GM23338 (cell line): ENCODE measurements around the gene RFPL2. TPM values are rescaled to one million over a fixed set of nuclear protein-coding genes. Genes with fewer than 3 reads are reported as not detected.
"Not testable (repeated sequence)": the region's sequence is repeated elsewhere in the genome, so short reads cannot be mapped to it uniquely, and the experiment has no call there.

ENCODE experiments used
- ATAC-seq: fragments of 200-7000 bp; cut with Tn5 transposase; 3 replicates; pipeline ENCODE4 v1.9.1; 2020
- DNase-seq: peaks from one replicate; pipeline ENCODE4 v3.0.0-alpha.2; 2015; ENCODE audit warnings: low spot score
- H2AFZ ChIP-seq: fragments of 200-600 bp; sonication (generic); 2 replicates; pipeline ENCODE4 v1.8.0; 2016; ENCODE audit warnings: antibody characterized with exemption, mild to moderate bottlenecking, moderate library complexity
- H3F3A ChIP-seq: fragments of 200-600 bp; sonication (generic); replicated peaks from 2 replicates; pipeline ENCODE4 v1.8.0; 2017; ENCODE audit warnings: antibody characterized with exemption, mixed run types, low read depth
- H3K27ac ChIP-seq: fragments of 200-600 bp; sonication (generic); 2 replicates; pipeline ENCODE4 v1.6.1; 2016; ENCODE audit warnings: low read depth
- H3K27me3 ChIP-seq: fragments of 200-600 bp; sonication (generic); 2 replicates; pipeline ENCODE4 v1.8.0; 2016; ENCODE audit warnings: mild to moderate bottlenecking, mixed run types, moderate library complexity; ENCODE audit not compliant: insufficient read depth
- H3K36me3 ChIP-seq: fragments of 200-600 bp; sonication (generic); 2 replicates; pipeline ENCODE4 v1.8.0; 2016; ENCODE audit warnings: mild to moderate bottlenecking; ENCODE audit not compliant: insufficient read depth
- H3K4me1 ChIP-seq: fragments of 200-600 bp; sonication (generic); 2 replicates; pipeline ENCODE4 v1.8.0; 2016; ENCODE audit warnings: mild to moderate bottlenecking, moderate library complexity; ENCODE audit not compliant: insufficient read depth
- H3K4me2 ChIP-seq: fragments of 200-600 bp; sonication (generic); 2 replicates; pipeline ENCODE4 v1.7.1; 2017; ENCODE audit warnings: mixed run types
- H3K4me3 ChIP-seq: fragments of 200-600 bp; sonication (generic); 2 replicates; pipeline ENCODE4 v1.6.1; 2016; ENCODE audit warnings: mixed run types
- H3K79me2 ChIP-seq: fragments of 200-600 bp; sonication (generic); replicated peaks from 2 replicates; pipeline ENCODE4 v1.8.0; 2017; ENCODE audit warnings: mild to moderate bottlenecking; ENCODE audit not compliant: insufficient read depth
- H3K9me2 ChIP-seq: fragments of 200-600 bp; sonication (generic); 2 replicates; pipeline ENCODE4 v1.8.0; 2017; ENCODE audit not compliant: insufficient read depth
- H4K20me1 ChIP-seq: fragments of 200-600 bp; sonication (generic); replicated peaks from 2 replicates; pipeline ENCODE4 v1.8.0; 2017; ENCODE audit warnings: mild to moderate bottlenecking; ENCODE audit not compliant: insufficient read depth
- H3K27ac Mint-ChIP-seq: 2 replicates; pipeline ENCODE4 v1.8.0; 2020; ENCODE audit warnings: inconsistent platforms, mild to moderate bottlenecking, moderate library complexity, mixed read lengths
- H3K27me3 Mint-ChIP-seq: 3 replicates; pipeline ENCODE4 v1.8.0; 2022; ENCODE audit warnings: low read depth, mild to moderate bottlenecking, moderate library complexity, mixed read lengths, inconsistent platforms; ENCODE audit not compliant: insufficient read depth, poor library complexity
- H3K36me3 Mint-ChIP-seq: 3 replicates; pipeline ENCODE4 v1.8.0; 2021; ENCODE audit warnings: low read depth, mild to moderate bottlenecking, inconsistent platforms, moderate library complexity, mixed read lengths
- H3K4me1 Mint-ChIP-seq: 3 replicates; pipeline ENCODE4 v1.8.0; 2020; ENCODE audit warnings: mild to moderate bottlenecking, inconsistent platforms, mixed read lengths
- H3K4me3 Mint-ChIP-seq: 3 replicates; pipeline ENCODE4 v1.8.0; 2021; ENCODE audit warnings: moderate library complexity, mild to moderate bottlenecking, inconsistent platforms, mixed read lengths
- H3K9me3 Mint-ChIP-seq: 3 replicates; pipeline ENCODE4 v1.8.0; 2020; ENCODE audit warnings: moderate library complexity, mild to moderate bottlenecking, inconsistent platforms, mixed read lengths
- polyA plus RNA-seq: library from polyadenylated mRNA; unstranded; fragments of >200 nt; fragmentation: Nextera tagmentation; extraction: Ambion mirVana; gene quantifications from 2 replicates; pipeline ENCODE4 v1.2.1, GENCODE V29; 2016
- total RNA-seq: library from RNA; depleted of rRNA; stranded (reverse); fragments of >200 nt; shearing (Covaris generic); gene quantifications from 2 replicates; pipeline ENCODE4 v1.2.3, GENCODE V29; 2014

Gene RFPL2
- total and polyA plus RNA-seq, 2 experiments from 2014 or later, result 0.45 TPM; not detected in 1

- not testable (repeated sequence) for H2AFZ ChIP-seq, H3K36me3 Mint-ChIP-seq
Observed at GRCh38 chr22:32197553-32198226, 7.2 kb downstream of the RFPL2 start.

GRCh38 chr22:32195900-32196299 lies 9.0 kb downstream of the RFPL2 start:
- not testable (repeated sequence) for H3K27ac ChIP-seq, H3K36me3 Mint-ChIP-seq, H2AFZ ChIP-seq, H4K20me1 ChIP-seq, H3K9me2 ChIP-seq, H3K4me2 ChIP-seq, ATAC-seq, H3K36me3 ChIP-seq, H3K4me1 Mint-ChIP-seq, H3K27me3 Mint-ChIP-seq, H3K9me3 Mint-ChIP-seq, H3K79me2 ChIP-seq, H3K27me3 ChIP-seq, H3K27ac Mint-ChIP-seq, H3K4me3 Mint-ChIP-seq, DNase-seq, H3K4me1 ChIP-seq, H3K4me3 ChIP-seq, H3F3A ChIP-seq

More at GRCh38 chr22:32197553-32198226, 7.2 kb downstream of the RFPL2 start:
- H3K79me2 ChIP-seq, H3K4me2 ChIP-seq, H3K27ac Mint-ChIP-seq, ATAC-seq, H4K20me1 ChIP-seq, H3K36me3 ChIP-seq, H3K4me3 Mint-ChIP-seq, H3K9me2 ChIP-seq, H3K9me3 Mint-ChIP-seq, H3K4me3 ChIP-seq, H3F3A ChIP-seq, DNase-seq, H3K27ac ChIP-seq, H3K4me1 ChIP-seq: not testable (repeated sequence)
- Mint-ChIP-seq H3K4me1 (peaks cover 17% of the 10 kb centered on the region), H3K27me3 (peaks cover 22% of the 10 kb centered on the region)
- H3K27me3 ChIP-seq, result peaks cover 16% of the 10 kb centered on the region

- H3K27me3 Mint-ChIP-seq, H3K4me2 ChIP-seq, H3K27ac ChIP-seq, H3K4me1 Mint-ChIP-seq, H3K4me3 Mint-ChIP-seq, H3K36me3 Mint-ChIP-seq, H3K27me3 ChIP-seq, H3K9me3 Mint-ChIP-seq, H3K4me1 ChIP-seq, H3K9me2 ChIP-seq, DNase-seq, H3K36me3 ChIP-seq, H3K79me2 ChIP-seq, ATAC-seq, H4K20me1 ChIP-seq, H3K27ac Mint-ChIP-seq, H2AFZ ChIP-seq, H3F3A ChIP-seq, H3K4me3 ChIP-seq: not testable (repeated sequence)
Observed at GRCh38 chr22:32193346-32193745, 11.5 kb downstream of the RFPL2 start.

- H3K27me3 ChIP-seq, H2AFZ ChIP-seq, H3K9me2 ChIP-seq, ATAC-seq, DNase-seq, H3F3A ChIP-seq, H3K79me2 ChIP-seq, H3K4me2 ChIP-seq, H3K27ac ChIP-seq, H3K4me3 Mint-ChIP-seq, H3K4me3 ChIP-seq, H3K4me1 ChIP-seq, H3K27ac Mint-ChIP-seq, H3K9me3 Mint-ChIP-seq, H3K36me3 Mint-ChIP-seq, H4K20me1 ChIP-seq, H3K4me1 Mint-ChIP-seq, H3K36me3 ChIP-seq: not testable (repeated sequence)
- peaks cover 11% of the 10 kb centered on the region for H3K27me3 Mint-ChIP-seq
Observed at GRCh38 chr22:32191021-32191420, 13.9 kb downstream of the RFPL2 start.
